HFFc6 (cell line): ENCODE results near the gene GPR107. TPM values are rescaled to one million over a fixed set of nuclear protein-coding genes. Genes with fewer than 3 reads are reported as not detected.

ENCODE experiments used
- DNase-seq: peaks from one replicate; pipeline ENCODE4 v3.0.0-alpha.2; 2018
- H3K27ac Mint-ChIP-seq: 2 replicates; pipeline ENCODE4 v1.8.0; 2020; ENCODE audit warnings: mild to moderate bottlenecking, mixed read lengths
- H3K27me3 Mint-ChIP-seq: 2 replicates; pipeline ENCODE4 v1.8.0; 2021; ENCODE audit warnings: mild to moderate bottlenecking, moderate library complexity, mixed read lengths; ENCODE audit not compliant: insufficient read depth
- H3K36me3 Mint-ChIP-seq: 2 replicates; pipeline ENCODE4 v1.8.0; 2021; ENCODE audit warnings: low read depth, mixed read lengths
- H3K4me1 Mint-ChIP-seq: 2 replicates; pipeline ENCODE4 v1.8.0; 2020; ENCODE audit warnings: low read depth, mixed read lengths
- H3K4me3 Mint-ChIP-seq: 2 replicates; pipeline ENCODE4 v1.8.0; 2020; ENCODE audit warnings: mild to moderate bottlenecking, moderate library complexity, mixed read lengths
- H3K9me3 Mint-ChIP-seq: 2 replicates; pipeline ENCODE4 v1.8.0; 2020; ENCODE audit warnings: mild to moderate bottlenecking, mixed read lengths
- total RNA-seq, 6 experiments: library from RNA; stranded (reverse); fragmentation: NEBNext Ultra II Directional; extraction: Animal tissue kit (Norgen Biotek cat#: 25700); gene quantifications; 2 replicates in 1 of 6; 3 replicates in 5 of 6; pipeline ENCODE4 v1.2.3, GENCODE V29; 2021
- TF ChIP-seq, protein P1 (sequence below): fragments of 200-600 bp; sonication (generic); IDR thresholded peaks from 2 replicates; pipeline ENCODE4 v1.5.0; 2021; ENCODE audit warnings: antibody characterized with exemption, mild to moderate bottlenecking

The GPR107 gene
- total RNA-seq, 6 experiments from 2014 or later: 44.9 to 51.2 (median 48.5) TPM

DNA sequence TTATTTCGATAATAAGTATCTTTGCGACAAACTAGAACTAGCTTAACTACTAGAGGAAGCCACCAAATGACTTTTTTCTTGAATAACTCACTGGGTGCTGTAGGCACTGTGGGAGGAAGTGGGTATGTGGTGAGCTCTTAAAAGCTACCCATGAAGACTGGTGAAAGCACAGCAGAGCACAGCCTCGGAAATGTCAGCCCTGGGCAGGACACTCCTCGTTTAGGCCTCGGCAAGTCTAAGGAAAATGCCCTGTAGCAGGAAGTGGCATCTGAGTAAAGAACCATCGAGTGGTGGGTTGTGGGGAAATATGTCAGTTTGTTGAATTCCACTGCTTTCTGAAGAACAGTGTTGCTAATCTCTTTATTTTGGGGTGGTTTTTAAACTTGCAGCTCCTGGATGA, 74.5 kb downstream of the GPR107 start:
- H3K36me3 Mint-ChIP-seq: peaks cover 37% of the 10 kb centered on the region
- H3K27me3 Mint-ChIP-seq: no peaks in the 10 kb centered on the region; the same call in 1 of the 2 replicates
- peak overlapping the region; percentile 78 for H3K4me3 Mint-ChIP-seq

DNA sequence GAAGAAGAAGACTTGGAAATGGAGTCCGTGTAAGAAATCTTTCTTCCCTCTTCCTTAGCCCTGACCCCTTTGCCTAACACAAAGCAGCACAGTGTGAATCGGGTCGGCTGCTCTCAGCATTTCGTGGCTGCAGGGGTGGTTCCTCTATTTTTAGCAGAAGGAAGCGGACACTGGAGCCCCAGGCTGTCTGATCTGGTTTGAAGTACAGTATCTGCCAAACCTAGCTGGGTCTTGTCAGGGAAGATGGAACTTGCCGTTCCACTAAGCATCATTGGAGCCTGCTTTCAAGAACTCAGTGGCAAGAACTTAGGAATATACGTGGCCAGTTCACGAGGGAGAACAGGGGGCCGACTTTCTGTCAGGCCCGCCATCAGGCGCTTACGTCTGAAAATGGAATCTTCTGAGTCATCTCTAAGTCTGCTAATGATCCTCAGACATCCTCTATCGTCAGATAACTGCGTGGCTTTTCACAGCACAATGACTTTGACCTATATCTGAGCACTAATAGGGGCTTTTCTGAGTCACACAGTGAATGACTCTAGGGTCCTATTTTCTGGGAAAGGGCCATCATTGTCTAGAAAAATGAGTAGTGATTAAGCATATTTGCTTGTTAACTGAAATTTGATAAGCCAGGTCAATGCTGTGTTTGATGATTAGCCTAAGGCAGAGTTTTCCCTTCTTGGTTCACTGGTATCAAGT, 75.2 kb downstream of the GPR107 start:
- TF ChIP-seq, protein P1, sequence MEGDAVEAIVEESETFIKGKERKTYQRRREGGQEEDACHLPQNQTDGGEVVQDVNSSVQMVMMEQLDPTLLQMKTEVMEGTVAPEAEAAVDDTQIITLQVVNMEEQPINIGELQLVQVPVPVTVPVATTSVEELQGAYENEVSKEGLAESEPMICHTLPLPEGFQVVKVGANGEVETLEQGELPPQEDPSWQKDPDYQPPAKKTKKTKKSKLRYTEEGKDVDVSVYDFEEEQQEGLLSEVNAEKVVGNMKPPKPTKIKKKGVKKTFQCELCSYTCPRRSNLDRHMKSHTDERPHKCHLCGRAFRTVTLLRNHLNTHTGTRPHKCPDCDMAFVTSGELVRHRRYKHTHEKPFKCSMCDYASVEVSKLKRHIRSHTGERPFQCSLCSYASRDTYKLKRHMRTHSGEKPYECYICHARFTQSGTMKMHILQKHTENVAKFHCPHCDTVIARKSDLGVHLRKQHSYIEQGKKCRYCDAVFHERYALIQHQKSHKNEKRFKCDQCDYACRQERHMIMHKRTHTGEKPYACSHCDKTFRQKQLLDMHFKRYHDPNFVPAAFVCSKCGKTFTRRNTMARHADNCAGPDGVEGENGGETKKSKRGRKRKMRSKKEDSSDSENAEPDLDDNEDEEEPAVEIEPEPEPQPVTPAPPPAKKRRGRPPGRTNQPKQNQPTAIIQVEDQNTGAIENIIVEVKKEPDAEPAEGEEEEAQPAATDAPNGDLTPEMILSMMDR: no peak
- peaks cover 44% of the 10 kb centered on the region for H3K36me3 Mint-ChIP-seq
- H3K9me3 Mint-ChIP-seq: no peaks in the 10 kb centered on the region
- peak overlapping the region; percentile 78 for H3K4me3 Mint-ChIP-seq
- peak; percentile 87 for DNase-seq
- H3K27ac Mint-ChIP-seq: peak overlapping the region; percentile 99
- no peaks in the 10 kb centered on the region; the same call in 1 of the 2 replicates for H3K27me3 Mint-ChIP-seq
- peaks cover 37% of the 10 kb centered on the region for H3K4me1 Mint-ChIP-seq

More for the DNA sequence above, 74.5 kb downstream of the GPR107 start:
- no peaks in the 10 kb centered on the region for H3K9me3 Mint-ChIP-seq
- TF ChIP-seq, protein P1: no peak
- DNase-seq: no peak
- H3K27ac Mint-ChIP-seq: peak overlapping the region; percentile 99
- peaks cover 37% of the 10 kb centered on the region for H3K4me1 Mint-ChIP-seq

DNA sequence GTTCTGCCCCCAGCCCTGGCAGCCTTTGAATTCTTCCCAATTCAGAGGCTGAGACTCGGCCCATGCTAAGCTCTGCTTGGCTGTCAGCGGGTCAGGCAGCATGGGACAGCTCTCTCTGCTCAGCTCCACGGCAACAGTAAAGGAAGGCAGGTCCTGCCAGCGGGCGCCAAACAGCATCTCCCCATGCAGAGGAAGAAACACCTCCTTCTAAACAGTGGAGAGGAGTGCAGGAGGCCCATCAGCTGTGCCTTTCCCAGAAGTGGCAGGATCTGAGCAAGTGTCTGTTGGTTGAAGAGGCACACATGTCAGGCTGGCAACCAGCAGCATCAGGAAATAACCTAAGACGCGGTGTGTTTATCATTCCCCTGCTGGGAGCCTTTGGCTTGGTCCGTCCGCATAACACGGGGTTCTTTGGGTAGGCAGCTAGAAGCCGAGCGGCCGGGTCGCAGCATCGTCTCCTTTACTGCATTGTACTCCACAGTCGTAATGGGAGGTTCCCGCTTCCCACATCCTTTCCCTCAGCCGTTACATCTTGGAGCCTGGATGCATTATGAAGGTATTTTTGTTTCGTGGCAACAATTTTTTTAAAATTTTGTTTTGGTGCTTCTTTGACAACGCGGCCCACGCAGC, 75.8 kb downstream of the GPR107 start:
- Mint-ChIP-seq H3K27me3 (no peaks in the 10 kb centered on the region; the same call in 1 of the 2 replicates), H3K27ac (peak overlapping the region; percentile 99), H3K4me1 (peaks cover 37% of the 10 kb centered on the region), H3K4me3 (peak overlapping the region; percentile 78), H3K9me3 (no peaks in the 10 kb centered on the region), H3K36me3 (peaks cover 48% of the 10 kb centered on the region)
- TF ChIP-seq, protein P1: no peak
- DNase-seq: no peak

DNA sequence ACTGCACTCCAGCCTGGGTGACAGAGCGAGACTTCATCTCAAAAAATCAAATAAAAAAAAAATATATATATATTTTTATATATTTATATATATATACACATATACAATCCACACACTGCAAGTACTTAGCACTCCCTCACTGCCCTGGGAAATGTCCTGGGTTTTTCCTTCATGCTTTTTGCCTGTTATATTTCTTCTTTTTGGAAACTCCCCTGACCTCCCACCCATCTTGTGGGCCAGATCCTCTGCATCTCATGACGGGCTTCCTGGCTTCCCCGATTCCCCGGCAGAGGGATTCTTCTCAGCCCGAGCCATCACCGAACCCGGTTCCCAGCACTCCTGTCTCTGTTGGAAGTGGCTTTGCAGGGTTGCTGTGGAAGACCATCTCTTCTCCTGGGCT, 79.0 kb downstream of the GPR107 start:
- H3K27me3 Mint-ChIP-seq: peaks cover 5% of the 10 kb centered on the region
- DNase-seq: no peak
- peaks cover 57% of the 10 kb centered on the region for H3K36me3 Mint-ChIP-seq
- H3K4me3 Mint-ChIP-seq: no peak overlapping the region
- H3K27ac Mint-ChIP-seq: peak overlapping the region; percentile 45; the same call in 1 of the 2 replicates
- no peaks in the 10 kb centered on the region for H3K9me3 Mint-ChIP-seq
- peaks cover 45% of the 10 kb centered on the region for H3K4me1 Mint-ChIP-seq
- TF ChIP-seq, protein P1: no peak

DNA sequence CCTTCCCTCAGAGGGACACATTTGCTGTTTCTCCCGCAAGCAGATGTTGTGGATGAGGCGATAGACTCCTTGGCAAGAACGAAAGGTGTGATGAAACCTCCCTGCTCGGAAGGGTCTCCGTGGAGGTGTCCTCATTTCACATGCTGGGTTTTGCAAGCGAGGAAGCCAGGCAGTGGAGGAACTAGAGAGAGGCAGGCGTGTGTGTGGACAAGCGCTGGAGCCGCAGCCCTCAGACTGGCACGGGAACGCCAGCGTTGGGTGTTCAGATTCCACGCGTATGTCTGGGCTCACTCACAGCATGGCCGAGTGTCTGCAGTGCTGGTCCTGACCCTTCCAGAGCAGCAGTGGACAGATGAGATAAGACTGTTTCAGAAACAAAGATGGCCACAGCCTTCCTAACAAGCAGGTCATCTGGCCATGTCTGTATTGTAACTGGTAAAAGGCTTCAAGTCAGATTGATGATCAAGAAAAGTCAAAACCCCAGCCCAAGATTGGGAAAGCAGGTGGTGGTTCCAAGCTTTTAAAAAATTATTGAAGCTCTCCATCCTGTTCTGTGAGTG, 83.5 kb downstream of the GPR107 start:
- TF ChIP-seq, protein P1: no peak
- Mint-ChIP-seq H3K36me3 (peaks cover 45% of the 10 kb centered on the region), H3K27ac (peak overlapping the region; percentile 88), H3K27me3 (peaks cover 5% of the 10 kb centered on the region), H3K4me1 (peaks cover 49% of the 10 kb centered on the region), H3K4me3 (peak overlapping the region; percentile 69), H3K9me3 (no peaks in the 10 kb centered on the region)
- DNase-seq: no peak
